ENCODE measurements around the gene CCR5.

CCR5 gene

DNA sequence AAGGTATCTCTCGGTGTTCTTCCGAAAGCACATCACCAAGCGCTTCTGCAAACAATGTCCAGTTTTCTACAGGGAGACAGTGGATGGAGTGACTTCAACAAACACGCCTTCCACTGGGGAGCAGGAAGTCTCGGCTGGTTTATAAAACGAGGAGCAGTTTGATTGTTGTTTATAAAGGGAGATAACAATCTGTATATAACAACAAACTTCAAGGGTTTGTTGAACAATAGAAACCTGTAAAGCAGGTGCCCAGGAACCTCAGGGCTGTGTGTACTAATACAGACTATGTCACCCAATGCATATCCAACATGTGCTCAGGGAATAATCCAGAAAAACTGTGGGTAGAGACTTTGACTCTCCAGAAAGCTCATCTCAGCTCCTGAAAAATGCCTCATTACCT, 12.3 kb upstream of the CCR5 start:
- H3K4me3 ChIP-seq (ENCODE audit: low read length), result no peak overlapping the region
- TF ChIP-seq, protein P1, sequence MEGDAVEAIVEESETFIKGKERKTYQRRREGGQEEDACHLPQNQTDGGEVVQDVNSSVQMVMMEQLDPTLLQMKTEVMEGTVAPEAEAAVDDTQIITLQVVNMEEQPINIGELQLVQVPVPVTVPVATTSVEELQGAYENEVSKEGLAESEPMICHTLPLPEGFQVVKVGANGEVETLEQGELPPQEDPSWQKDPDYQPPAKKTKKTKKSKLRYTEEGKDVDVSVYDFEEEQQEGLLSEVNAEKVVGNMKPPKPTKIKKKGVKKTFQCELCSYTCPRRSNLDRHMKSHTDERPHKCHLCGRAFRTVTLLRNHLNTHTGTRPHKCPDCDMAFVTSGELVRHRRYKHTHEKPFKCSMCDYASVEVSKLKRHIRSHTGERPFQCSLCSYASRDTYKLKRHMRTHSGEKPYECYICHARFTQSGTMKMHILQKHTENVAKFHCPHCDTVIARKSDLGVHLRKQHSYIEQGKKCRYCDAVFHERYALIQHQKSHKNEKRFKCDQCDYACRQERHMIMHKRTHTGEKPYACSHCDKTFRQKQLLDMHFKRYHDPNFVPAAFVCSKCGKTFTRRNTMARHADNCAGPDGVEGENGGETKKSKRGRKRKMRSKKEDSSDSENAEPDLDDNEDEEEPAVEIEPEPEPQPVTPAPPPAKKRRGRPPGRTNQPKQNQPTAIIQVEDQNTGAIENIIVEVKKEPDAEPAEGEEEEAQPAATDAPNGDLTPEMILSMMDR (IDR thresholded peaks at IDR 0.05; ENCODE audit: insufficient read depth, low read depth, low read length, missing control alignments), result no peak
- no peak for DNase-seq (ENCODE audit: low read depth)

DNA sequence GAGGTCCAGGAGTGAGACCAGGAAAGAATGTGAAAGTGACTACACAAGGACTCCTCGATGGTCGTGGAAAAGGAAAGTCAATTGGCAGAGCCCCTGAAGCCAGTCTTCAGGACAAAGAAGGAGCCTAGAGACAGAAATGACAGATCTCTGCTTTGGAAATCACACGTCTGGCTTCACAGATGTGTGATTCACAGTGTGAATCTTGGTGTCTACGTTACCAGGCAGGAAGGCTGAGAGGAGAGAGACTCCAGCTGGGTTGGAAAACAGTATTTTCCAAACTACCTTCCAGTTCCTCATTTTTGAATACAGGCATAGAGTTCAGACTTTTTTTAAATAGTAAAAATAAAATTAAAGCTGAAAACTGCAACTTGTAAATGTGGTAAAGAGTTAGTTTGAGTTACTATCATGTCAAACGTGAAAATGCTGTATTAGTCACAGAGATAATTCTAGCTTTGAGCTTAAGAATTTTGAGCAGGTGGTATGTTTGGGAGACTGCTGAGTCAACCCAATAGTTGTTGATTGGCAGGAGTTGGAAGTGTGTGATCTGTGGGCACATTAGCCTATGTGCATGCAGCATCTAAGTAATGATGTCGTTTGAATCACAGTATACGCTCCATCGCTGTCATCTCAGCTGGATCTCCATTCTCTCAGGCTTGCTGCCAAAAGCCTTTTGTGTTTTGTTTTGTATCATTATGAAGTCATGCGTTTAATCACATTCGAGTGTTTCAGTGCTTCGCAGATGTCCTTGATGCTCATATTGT, 10.8 kb upstream of the CCR5 start:
- H3K4me3 ChIP-seq (ENCODE audit: low read length), result no peak overlapping the region
- DNase-seq (ENCODE audit: low read depth), result peak; percentile 29
- TF ChIP-seq, protein P1 (IDR thresholded peaks at IDR 0.05; ENCODE audit: insufficient read depth, low read depth, low read length, missing control alignments), result no peak

DNA sequence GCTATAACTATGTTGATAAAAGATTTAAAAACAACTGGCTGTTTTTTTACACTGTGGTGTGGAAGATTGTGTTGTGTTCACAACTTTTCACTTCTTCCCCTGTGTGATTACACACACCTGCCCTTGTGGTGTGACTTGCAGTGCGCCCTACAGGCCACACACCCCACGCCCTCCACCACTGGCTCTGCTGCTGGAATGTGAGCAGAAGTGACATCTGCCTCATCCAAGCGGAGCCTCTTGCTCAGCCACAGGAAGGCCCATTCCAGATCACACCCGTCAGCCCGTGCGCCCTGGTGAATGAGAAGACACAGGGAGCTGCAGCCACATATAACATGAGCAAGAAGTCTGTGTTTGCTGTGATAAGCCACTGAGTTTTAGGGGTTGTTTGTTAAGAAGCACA, 9.8 kb upstream of the CCR5 start:
- TF ChIP-seq, protein P1 (IDR thresholded peaks at IDR 0.05; ENCODE audit: insufficient read depth, low read depth, low read length, missing control alignments), result no peak
- H3K4me3 ChIP-seq (ENCODE audit: low read length), result no peak overlapping the region
- DNase-seq (ENCODE audit: low read depth), result no peak

DNA sequence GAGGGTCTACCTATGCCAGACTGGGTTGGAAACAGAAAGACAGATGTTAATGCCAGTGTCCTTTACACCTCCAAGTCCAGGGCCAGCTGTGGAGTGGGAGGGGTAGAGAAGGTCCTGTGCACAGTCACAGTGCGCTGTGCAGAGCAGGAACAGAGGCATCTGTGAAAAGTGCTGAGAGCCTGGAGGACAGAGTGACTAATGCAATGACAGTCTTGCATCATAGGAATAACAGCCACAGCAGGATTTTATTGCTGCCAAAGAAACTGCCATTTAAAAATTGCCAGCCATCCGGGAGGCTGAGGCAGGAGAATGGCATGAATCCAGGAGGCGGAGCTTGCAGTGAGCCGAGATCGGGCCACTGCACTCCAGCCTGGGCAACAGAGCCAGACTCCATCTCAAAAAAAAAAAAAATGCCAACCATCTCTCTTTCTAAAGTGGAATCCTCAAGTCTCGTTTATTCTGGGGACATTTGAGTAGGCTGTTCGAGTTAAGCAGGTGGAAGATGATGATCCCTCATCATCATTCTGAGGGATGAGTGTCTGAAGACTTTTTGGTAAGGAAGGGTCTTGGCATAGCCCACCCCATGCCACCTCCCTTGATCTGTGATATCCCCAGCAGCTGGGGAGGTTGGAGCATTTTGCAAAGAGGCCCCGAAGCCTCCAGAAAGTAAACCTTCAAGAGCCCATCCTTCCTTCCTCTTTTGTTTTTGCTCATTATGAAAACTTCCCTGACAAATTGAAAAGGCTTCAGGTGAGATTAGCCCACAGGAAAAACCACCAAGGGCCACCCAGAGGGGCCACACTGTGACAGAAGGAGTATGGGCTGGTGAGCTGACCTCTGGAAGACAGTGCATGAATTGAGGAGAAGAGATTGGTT, 9.1 kb upstream of the CCR5 start:
- TF ChIP-seq, protein P1 (IDR thresholded peaks at IDR 0.05; ENCODE audit: insufficient read depth, low read depth, low read length, missing control alignments), result no peak
- DNase-seq (ENCODE audit: low read depth), result peak; percentile 75
- H3K4me3 ChIP-seq (ENCODE audit: low read length), result no peak overlapping the region

DNA sequence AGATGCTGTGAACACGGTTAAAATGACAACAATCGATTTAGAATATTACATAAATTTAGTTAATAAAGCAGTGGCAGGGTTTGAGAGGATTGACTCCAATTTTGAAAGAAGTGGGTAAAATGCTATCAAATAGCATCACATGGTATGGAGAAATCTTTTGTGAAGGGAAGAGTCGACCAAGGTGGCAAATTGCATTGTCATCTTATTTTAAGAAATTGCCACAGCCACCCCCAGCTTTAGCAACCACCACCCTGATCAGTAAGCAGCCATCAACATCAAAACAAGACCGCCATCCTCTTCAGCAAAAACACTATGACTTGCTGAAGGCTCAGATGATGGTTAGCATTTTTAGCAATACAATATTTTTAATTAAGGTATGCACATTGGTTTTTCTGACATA, 5.7 kb upstream of the CCR5 start:
- DNase-seq (ENCODE audit: low read depth), result no peak
- TF ChIP-seq, protein P1 (IDR thresholded peaks at IDR 0.05; ENCODE audit: insufficient read depth, low read depth, low read length, missing control alignments), result no peak
- no peak overlapping the region for H3K4me3 ChIP-seq (ENCODE audit: low read length)

DNA sequence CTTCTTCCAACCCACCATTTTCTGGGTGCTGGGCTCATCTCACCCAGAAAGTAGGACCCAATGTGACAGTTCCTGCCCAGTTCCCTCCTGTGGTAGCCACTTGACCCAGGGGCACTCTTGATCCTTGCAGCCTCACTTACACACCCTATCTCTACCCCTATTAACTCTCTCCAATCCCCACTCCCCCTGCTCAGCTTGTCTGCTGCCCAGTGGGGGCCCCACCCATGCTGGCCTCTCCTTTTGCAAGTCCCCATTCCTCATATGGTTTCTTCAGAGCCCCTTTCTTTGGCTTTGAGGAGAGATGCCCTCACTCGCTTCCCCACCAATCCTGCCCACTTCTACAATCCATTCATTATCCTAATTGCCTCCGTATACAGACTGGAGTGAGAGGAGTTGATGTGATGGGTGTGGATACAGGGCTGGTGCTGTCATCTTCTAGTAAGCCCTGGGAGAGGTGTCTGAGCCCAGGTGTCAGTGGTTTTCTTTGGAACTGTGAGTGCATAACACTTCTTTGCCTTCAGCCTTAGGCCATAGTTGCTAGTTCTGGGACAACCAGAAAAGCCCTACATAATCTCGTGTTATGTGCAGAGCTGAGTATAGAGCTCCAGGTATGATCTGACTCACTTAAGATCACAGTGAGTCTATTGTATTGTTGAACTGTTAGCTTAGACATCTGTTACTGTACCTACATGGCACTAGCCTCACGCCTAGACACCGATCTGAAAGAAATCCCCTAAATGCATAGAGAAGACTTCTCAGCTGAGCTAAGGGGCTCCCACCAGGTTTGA, 4.8 kb upstream of the CCR5 start:
- H3K4me3 ChIP-seq (ENCODE audit: low read length), result no peak overlapping the region
- TF ChIP-seq, protein P1 (IDR thresholded peaks at IDR 0.05; ENCODE audit: insufficient read depth, low read depth, low read length, missing control alignments), result no peak
- DNase-seq (ENCODE audit: low read depth), result peak; percentile 37
